WTC11 (cell line): Measurements from ENCODE around the gene PLA2G4E. TPM values are rescaled to one million over a fixed set of nuclear protein-coding genes. Genes with fewer than 3 reads are reported as not detected.

Experiments used
- ATAC-seq: fragments of 200-7000 bp; cut with Tn5 transposase; 2 replicates; pipeline ENCODE4 v1.10.0; 2021; ENCODE audit warnings: mild to moderate bottlenecking, moderate library complexity
- CTCF ChIA-PET: fragments of 300-600 bp; sonication (Branson Sonifier 250); formaldehyde crosslinking; loops from one replicate; lab custom pipeline; 2021; ENCODE audit warnings: antibody characterized with exemption; lab: Charles Lee
- POLR2A ChIA-PET: fragments of 350-600 bp; sonication (Branson Sonifier 250); formaldehyde crosslinking; loops from one replicate; lab custom pipeline; 2021; ENCODE audit warnings: antibody characterized with exemption; lab: Charles Lee
- DNase-seq: peaks from one replicate; pipeline ENCODE4 v3.0.0; 2021; ENCODE audit warnings: low spot score
- H3K27ac Mint-ChIP-seq: 2 replicates; pipeline ENCODE4 v1.8.0; 2021; ENCODE audit warnings: mixed read lengths
- H3K27me3 Mint-ChIP-seq: 2 replicates; pipeline ENCODE4 v1.8.0; 2021; ENCODE audit warnings: low read depth, mild to moderate bottlenecking, moderate library complexity, mixed read lengths
- H3K36me3 Mint-ChIP-seq: 2 replicates; pipeline ENCODE4 v1.8.0; 2021; ENCODE audit warnings: mixed read lengths
- H3K4me1 Mint-ChIP-seq: 2 replicates; pipeline ENCODE4 v1.8.0; 2022; ENCODE audit warnings: mixed read lengths
- H3K4me3 Mint-ChIP-seq: 2 replicates; pipeline ENCODE4 v1.8.0; 2021; ENCODE audit warnings: mild to moderate bottlenecking, moderate library complexity, mixed read lengths
- H3K9me3 Mint-ChIP-seq: 2 replicates; pipeline ENCODE4 v1.8.0; 2021; ENCODE audit warnings: mixed read lengths
- ATF1 ChIP-seq: sonication (generic); formaldehyde crosslinking; IDR thresholded peaks from 2 replicates; pipeline ENCODE4 v1.8.1; 2023; ENCODE audit warnings: mild to moderate bottlenecking, moderate library complexity, missing genetic modification reagents
- CBFB ChIP-seq: sonication (generic); formaldehyde crosslinking; IDR thresholded peaks from 2 replicates; pipeline ENCODE4 v1.8.1; 2022; ENCODE audit warnings: mild to moderate bottlenecking, low read depth, missing genetic modification reagents
- E2F5 ChIP-seq: sonication (generic); formaldehyde crosslinking; IDR thresholded peaks from 2 replicates; pipeline ENCODE4 v1.8.1; 2022; ENCODE audit warnings: mild to moderate bottlenecking, moderate library complexity, missing genetic modification reagents
- EMX1 ChIP-seq: fragments of 250-450 bp; sonication (Bioruptor Pico); IDR thresholded peaks from 2 replicates; pipeline ENCODE4 v1.8.0; 2021; ENCODE audit warnings: mild to moderate bottlenecking
- ESRRA ChIP-seq: sonication (generic); formaldehyde crosslinking; IDR thresholded peaks from 2 replicates; pipeline ENCODE4 v1.8.1; 2022; ENCODE audit warnings: mild to moderate bottlenecking, missing genetic modification reagents, borderline replicate concordance
- FOXJ3 ChIP-seq: sonication (generic); formaldehyde crosslinking; IDR thresholded peaks from 2 replicates; pipeline ENCODE4 v1.9.0; 2021; ENCODE audit warnings: missing genetic modification reagents, mild to moderate bottlenecking, borderline replicate concordance
- FOXP1 ChIP-seq: sonication (generic); formaldehyde crosslinking; IDR thresholded peaks from 2 replicates; pipeline ENCODE4 v1.8.0; 2022; ENCODE audit warnings: missing genetic modification reagents, mild to moderate bottlenecking, moderate library complexity, borderline replicate concordance
- GTF2I ChIP-seq: fragments of 250-450 bp; sonication (Bioruptor Pico); conservative IDR thresholded peaks from 2 replicates; pipeline ENCODE4 v1.4.0; 2021; ENCODE audit warnings: mild to moderate bottlenecking
- NR3C1 ChIP-seq: sonication (generic); formaldehyde crosslinking; conservative IDR thresholded peaks from 2 replicates; pipeline ENCODE4 v1.8.1; 2023; ENCODE audit warnings: low read depth, mild to moderate bottlenecking, missing genetic modification reagents
- PRDM15 ChIP-seq: sonication (generic); formaldehyde crosslinking; IDR thresholded peaks from 2 replicates; pipeline ENCODE4 v1.8.0; 2022; ENCODE audit warnings: missing genetic modification reagents
- PRRX2 ChIP-seq: fragments of 250-450 bp; sonication (Bioruptor Pico); IDR thresholded peaks from 2 replicates; pipeline ENCODE4 v1.8.0; 2021; ENCODE audit warnings: mild to moderate bottlenecking
- RORB ChIP-seq: fragments of 250-450 bp; sonication (Bioruptor Pico); IDR thresholded peaks from 2 replicates; pipeline ENCODE4 v1.9.0; 2021; ENCODE audit warnings: mild to moderate bottlenecking
- SMAD3 ChIP-seq: sonication (generic); formaldehyde crosslinking; IDR thresholded peaks from 2 replicates; pipeline ENCODE4 v1.8.0; 2022; ENCODE audit warnings: missing genetic modification reagents, mild to moderate bottlenecking, borderline replicate concordance
- SOX15 ChIP-seq: fragments of 250-450 bp; sonication (Bioruptor Pico); IDR thresholded peaks from 2 replicates; pipeline ENCODE4 v1.9.0; 2021; ENCODE audit warnings: mild to moderate bottlenecking
- USF1 ChIP-seq: sonication (generic); formaldehyde crosslinking; IDR thresholded peaks from 2 replicates; pipeline ENCODE4 v1.8.0; 2022; ENCODE audit warnings: mild to moderate bottlenecking, missing genetic modification reagents
- ZBTB21 ChIP-seq: sonication (generic); formaldehyde crosslinking; IDR thresholded peaks from 2 replicates; pipeline ENCODE4 v1.8.1; 2023; ENCODE audit warnings: mild to moderate bottlenecking, missing genetic modification reagents, borderline replicate concordance
- ZNF138 ChIP-seq: sonication (generic); formaldehyde crosslinking; conservative IDR thresholded peaks from 2 replicates; pipeline ENCODE4 v1.8.1; 2022; ENCODE audit warnings: mild to moderate bottlenecking, moderate library complexity, missing genetic modification reagents
- ZNF219 ChIP-seq: sonication (generic); formaldehyde crosslinking; IDR thresholded peaks from 2 replicates; pipeline ENCODE4 v1.8.0; 2023; ENCODE audit warnings: missing genetic modification reagents, mild to moderate bottlenecking, borderline replicate concordance
- total RNA-seq: library from RNA; stranded (reverse); gene quantifications from 3 replicates; pipeline ENCODE4 v1.2.3, GENCODE V29; 2021
- TF ChIP-seq, protein P1 (sequence below): fragments of 250-450 bp; sonication (Bioruptor Pico); conservative IDR thresholded peaks from 2 replicates; pipeline ENCODE4 v1.9.0; 2021; ENCODE audit warnings: mild to moderate bottlenecking
- TF ChIP-seq, protein P2 (sequence below): sonication (generic); formaldehyde crosslinking; conservative IDR thresholded peaks from 2 replicates; pipeline ENCODE4 v1.8.1; 2022; ENCODE audit warnings: mild to moderate bottlenecking, missing genetic modification reagents
- TF ChIP-seq, protein P3 (sequence below): sonication (generic); formaldehyde crosslinking; IDR thresholded peaks from 2 replicates; pipeline ENCODE4 v1.8.1; 2023; ENCODE audit warnings: mild to moderate bottlenecking, missing genetic modification reagents, moderate library complexity

Gene PLA2G4E
- total RNA-seq, 1 experiment from 2014 or later: not detected

- Mint-ChIP-seq H3K36me3 (no peaks in the 10 kb centered on the region), H3K4me3 (no peak overlapping the region), H3K4me1 (peaks cover 6% of the 10 kb centered on the region), H3K27me3 (no peaks in the 10 kb centered on the region; the same call in 1 of the 2 replicates), H3K27ac (no peak overlapping the region), H3K9me3 (no peaks in the 10 kb centered on the region)
- POLR2A ChIA-PET: no interaction called here
- DNase-seq (no peak), ATAC-seq (no peak)
- TF ChIP-seq ZBTB21 (CRISPR knock-in tag) (no peak), NR3C1 (no peak), GTF2I (CRISPR knock-in tag) (no peak)
- CTCF ChIA-PET: interaction anchor here (0.6 to 1.7 kb wide), 3 partner anchors 64 to 145 kb away, joined by 3 to 7 read pairs (median 4); no protein-coding TSS in a partner anchor
These were observed 28.0 kb downstream of the PLA2G4E start for GRCh38 chr15:41992803-41993190.

DNA sequence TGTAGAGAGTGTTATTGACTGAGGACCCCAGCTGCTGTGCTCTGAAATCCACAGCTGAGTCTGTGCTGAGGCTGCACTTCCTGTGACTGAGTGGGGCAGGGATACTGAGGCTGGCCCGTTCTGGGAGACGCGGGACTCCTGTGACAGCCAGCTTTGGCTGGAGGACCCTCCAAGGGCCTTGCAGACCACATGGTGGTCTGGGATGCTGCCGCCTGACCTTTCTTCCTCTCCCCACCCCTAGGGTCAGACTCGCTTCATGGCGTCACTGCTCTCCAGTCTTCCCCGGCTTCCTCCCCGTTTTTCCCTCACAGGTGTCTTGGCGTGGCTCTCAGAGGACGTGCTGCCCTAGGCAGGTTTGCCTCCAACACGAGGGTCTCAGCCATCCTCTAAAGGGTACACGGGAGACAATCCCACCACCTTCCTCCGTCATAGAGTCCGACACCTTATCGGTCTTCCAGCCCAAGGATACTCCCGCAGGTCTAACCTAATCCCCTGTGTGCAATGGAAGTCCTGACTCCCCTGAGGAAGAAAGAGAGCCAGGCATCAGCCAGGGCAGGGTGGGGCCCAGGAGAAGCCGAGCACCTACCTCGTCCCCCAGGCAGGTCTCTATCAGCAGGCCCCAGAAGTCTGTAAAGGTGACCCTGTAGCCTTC, 28.6 kb downstream of the PLA2G4E start:
- ChIA-PET POLR2A (no interaction called here), CTCF (interaction anchor here (0.6 to 1.6 kb wide), 2 partner anchors 65 to 119 kb away, joined by 3 to 7 read pairs; no protein-coding TSS in a partner anchor)
- Mint-ChIP-seq H3K27me3 (no peaks in the 10 kb centered on the region; the same call in 1 of the 2 replicates), H3K27ac (peak overlapping the region; percentile 79; the same call in 1 of the 2 replicates), H3K4me3 (no peak overlapping the region), H3K4me1 (peaks cover 6% of the 10 kb centered on the region), H3K9me3 (no peaks in the 10 kb centered on the region), H3K36me3 (no peaks in the 10 kb centered on the region)
- DNase-seq (no peak), ATAC-seq (no peak)
- no peak for TF ChIP-seq PRRX2 (CRISPR knock-in tag)
- no peak for TF ChIP-seq PRDM15
- TF ChIP-seq FOXP1 (CRISPR knock-in tag): no peak
- no peak for TF ChIP-seq FOXJ3
- no peak for TF ChIP-seq E2F5 (CRISPR knock-in tag)
- TF ChIP-seq ATF1 (CRISPR knock-in tag): no peak
- TF ChIP-seq, protein P1, sequence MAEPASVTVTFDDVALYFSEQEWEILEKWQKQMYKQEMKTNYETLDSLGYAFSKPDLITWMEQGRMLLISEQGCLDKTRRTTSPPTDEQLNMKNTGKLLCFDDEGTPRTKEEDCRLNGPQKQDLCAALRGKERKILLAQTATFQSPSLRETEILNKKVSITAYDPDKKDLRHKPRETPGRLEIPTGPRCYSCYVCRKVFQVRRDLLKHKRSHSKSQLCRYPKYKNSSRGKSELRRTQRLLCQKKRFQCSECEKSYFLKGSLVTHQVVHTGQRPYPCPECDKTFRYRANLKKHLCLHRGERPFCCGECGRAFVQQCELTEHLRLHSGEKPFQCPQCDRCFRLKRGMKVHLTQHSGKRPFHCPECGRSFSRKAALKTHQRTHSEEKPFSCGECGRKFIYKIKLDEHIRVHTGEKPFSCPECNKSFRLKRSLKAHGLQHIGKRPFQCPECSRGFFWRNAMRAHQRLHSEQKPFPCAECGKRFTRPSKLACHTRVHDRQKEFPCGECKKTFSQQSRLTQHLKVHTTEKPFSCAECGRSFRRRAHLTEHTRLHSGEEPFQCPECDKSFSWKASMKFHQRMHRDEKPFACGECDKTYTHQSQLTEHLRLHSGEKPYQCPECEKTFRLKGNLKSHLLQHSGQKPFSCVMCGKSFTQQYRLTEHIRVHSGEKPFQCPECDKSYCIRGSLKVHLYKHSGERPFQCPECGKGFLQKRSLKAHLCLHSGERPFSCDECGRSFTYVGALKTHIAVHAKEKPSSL (CRISPR knock-in tag): no peak
- no peak for TF ChIP-seq EMX1 (CRISPR knock-in tag)
- TF ChIP-seq SOX15 (CRISPR knock-in tag): no peak
- TF ChIP-seq RORB (CRISPR knock-in tag): no peak
- TF ChIP-seq ZNF219 (CRISPR knock-in tag): no peak
- TF ChIP-seq ZNF138 (CRISPR knock-in tag): no peak
- TF ChIP-seq ESRRA (CRISPR knock-in tag): no peak
- no peak for TF ChIP-seq USF1 (CRISPR knock-in tag)
- TF ChIP-seq, protein P2, sequence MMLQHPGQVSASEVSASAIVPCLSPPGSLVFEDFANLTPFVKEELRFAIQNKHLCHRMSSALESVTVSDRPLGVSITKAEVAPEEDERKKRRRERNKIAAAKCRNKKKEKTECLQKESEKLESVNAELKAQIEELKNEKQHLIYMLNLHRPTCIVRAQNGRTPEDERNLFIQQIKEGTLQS (CRISPR knock-in tag): no peak
- TF ChIP-seq, protein P3, sequence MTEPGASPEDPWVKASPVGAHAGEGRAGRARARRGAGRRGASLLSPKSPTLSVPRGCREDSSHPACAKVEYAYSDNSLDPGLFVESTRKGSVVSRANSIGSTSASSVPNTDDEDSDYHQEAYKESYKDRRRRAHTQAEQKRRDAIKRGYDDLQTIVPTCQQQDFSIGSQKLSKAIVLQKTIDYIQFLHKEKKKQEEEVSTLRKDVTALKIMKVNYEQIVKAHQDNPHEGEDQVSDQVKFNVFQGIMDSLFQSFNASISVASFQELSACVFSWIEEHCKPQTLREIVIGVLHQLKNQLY (CRISPR knock-in tag): no peak
- no peak for TF ChIP-seq CBFB (CRISPR knock-in tag)
- TF ChIP-seq SMAD3 (CRISPR knock-in tag): no peak
